Fibroblast of skin of right quadriceps (primary cell): ENCODE data around the gene BTN3A1.
"Not testable (repeated sequence)": the region's sequence is repeated elsewhere in the genome, so short reads cannot be mapped to it uniquely, and the experiment has no call there.

Source experiments
- DNase-seq: peaks from one replicate; pipeline ENCODE4 v3.0.0-alpha.2; 2013

BTN3A1 gene

GRCh38 chr6:26415791-26416190, 13.7 kb downstream of the BTN3A1 start:
- DNase-seq = no peak

DNA sequence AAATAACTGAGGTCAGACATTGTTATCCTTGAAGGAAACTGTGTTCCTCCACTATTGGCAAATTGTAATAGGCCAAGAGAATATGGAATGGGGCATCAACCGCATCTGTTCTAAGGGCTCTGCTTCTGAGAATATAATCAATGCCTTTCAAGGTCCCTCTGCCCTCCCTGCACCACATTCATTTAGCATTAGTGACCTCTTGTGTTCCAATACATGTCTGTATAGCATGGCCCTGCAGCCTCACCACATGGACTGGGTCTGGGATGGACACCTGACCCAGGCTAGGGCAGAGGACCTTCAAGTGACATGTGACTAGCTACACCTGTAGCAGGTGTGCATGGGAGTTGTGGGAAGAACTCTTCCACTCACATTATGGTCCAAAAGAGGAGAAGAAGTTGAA, 14.2 kb downstream of the BTN3A1 start:
- no peak for DNase-seq

- not testable (repeated sequence) for DNase-seq
Observed at GRCh38 chr6:26418077-26418476, 16.0 kb downstream of the BTN3A1 start.

- not testable (repeated sequence) for DNase-seq
Observed at GRCh38 chr6:26418795-26419194, 16.7 kb downstream of the BTN3A1 start.

DNA sequence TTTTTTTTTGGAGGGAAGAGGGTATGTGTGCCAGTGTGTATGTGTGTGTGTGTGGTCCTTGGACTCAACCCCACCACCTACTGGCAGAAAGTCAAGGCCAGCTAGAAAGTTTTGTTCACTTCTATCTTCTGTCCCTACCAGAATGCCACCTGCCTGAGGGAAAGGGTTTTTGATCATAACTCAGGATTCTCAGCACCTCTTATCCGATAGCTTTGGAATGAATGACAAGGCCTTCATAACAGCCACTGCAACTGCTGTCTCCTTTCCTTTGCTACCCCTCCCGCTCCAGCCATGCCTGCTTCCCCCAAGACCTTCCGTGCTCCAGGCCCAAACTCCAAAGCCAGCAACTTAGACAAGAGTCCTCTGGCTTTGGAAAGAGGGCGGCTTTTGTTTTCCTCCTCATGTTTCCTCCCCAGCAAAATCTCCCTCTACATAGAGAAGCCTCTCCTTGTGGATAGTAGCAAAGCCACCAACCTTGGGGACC, 18.7 kb downstream of the BTN3A1 start:
- peak; percentile 59 for DNase-seq

DNA sequence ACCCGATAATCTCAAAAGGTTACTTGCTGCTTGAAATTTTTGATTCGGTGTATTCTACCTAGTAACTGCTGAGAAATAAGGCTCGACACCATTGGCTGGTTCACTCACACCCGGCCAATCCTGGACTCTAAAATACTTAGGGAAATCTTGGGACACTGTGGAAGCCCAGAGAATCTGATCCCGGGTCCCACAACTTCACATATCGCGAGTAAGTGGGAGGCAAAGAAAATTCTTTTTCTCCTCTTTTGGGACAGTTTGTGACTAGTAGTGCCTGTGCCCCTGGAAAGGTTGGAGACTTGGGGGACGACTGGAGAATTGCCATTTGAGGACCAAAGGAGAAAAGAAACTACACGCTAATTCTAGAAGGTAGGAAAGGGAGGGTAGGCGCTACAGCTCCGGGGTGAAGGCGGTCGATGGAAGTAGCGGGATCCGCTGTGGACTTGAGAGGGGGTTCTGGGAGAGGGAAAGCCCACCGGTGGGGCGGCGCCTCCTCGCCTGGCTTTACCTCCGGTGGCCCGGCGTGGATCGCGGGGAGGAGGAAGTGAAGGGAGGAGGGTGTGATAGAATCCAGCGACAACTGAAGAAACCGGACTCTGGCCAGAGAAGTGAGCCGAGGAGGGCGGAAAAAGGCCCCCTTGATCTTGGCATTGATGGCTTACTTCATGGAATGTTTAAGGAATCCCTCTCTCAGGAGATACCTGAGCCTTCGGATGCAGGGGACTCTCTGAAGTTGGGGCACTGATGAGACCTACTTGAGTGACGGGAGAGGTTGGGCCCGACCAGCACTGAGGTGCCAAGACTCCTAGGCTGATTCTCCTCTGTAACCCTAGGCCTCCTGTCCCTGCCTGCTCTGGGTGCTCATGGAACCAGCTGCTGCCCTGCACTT, 19.4 kb downstream of the BTN3A1 start:
- peak; percentile 92 for DNase-seq

DNA sequence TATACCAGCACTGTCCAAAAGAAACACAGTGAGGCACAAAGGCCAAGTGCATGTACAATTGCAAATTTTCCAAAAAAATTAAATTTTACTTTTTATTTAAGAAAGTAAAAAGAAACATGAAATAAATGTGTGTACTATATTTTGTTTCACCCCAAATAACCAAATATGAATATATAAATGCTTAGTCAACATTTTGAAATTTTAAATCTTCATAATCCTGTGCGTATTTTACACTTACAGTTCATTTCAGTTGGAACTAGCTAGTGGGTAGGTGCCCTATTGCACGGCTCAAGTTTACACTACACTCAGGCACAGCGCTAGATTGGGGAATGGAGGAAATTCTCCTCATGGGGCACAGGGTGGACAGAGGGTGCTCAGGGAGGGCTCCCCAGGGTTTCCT, 20.3 kb downstream of the BTN3A1 start:
- DNase-seq = no peak

- no peak for DNase-seq
Observed at GRCh38 chr6:26426691-26427450, 24.8 kb downstream of the BTN3A1 start.

GRCh38 chr6:26427451-26427809, 25.4 kb downstream of the BTN3A1 start:
- no peak for DNase-seq

DNA sequence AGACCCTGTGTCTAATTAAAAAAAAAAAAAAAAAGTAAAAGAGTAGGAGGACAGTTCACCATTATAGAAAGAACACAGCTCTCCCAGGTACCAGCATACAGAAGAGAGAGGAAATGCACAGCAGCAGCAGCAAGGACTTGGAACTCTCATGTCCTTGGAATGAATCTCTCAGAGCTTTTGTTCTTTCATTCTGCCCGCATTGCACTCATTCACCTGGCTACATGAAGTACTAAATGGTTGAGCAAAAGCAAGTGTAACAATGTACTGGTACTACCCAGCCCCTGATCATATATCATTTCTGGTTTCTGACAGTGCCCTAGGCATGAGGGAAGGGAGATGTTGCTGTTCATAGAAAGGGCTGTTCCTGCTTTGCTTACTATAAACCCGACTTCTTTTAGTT, 26.1 kb downstream of the BTN3A1 start:
- DNase-seq = no peak

DNA sequence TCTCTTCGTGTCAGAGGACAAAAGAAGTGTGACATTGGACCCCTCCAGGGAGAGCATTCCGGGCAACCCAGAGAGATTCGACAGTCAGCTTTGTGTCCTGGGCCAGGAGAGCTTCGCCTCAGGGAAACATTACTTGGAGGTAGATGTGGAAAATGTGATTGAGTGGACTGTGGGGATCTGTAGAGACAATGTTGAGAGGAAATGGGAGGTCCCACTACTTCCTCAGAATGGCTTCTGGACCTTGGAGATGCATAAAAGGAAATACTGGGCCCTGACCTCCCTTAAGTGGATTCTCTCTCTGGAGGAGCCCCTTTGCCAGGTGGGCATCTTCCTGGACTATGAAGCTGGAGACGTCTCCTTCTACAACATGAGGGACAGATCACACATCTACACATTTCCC, 28.7 kb downstream of the BTN3A1 start:
- DNase-seq = no peak

- no peak for DNase-seq
Observed at GRCh38 chr6:26431258-26432172, 29.4 kb downstream of the BTN3A1 start.

- peak; percentile 63 for DNase-seq
Observed at GRCh38 chr6:26432627-26433201, 30.6 kb downstream of the BTN3A1 start.

DNA sequence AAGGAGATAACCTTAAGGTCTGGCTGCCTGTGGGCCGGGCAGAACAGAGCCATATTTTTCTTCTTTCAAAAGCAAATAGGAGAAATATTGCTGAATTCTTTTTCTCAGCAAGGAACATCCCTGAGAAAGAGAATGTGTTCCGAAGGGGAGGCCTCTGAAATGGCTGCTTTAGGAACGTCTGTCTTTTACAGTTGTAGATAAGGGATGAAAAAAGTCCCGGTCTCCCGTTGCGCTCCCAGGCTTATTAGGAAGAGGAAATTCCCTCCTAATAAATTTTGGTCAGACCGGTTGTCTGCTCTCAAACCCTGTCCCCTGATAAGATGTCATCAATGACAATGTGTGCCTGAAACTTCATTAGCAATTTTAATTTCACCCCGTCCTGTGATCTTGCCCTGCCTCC, 31.6 kb downstream of the BTN3A1 start:
- not testable (repeated sequence) for DNase-seq

- DNase-seq = no peak
Observed at GRCh38 chr6:26436018-26436417, 33.9 kb downstream of the BTN3A1 start.

GRCh38 chr6:26437550-26437949, 35.5 kb downstream of the BTN3A1 start:
- DNase-seq = no peak

DNA sequence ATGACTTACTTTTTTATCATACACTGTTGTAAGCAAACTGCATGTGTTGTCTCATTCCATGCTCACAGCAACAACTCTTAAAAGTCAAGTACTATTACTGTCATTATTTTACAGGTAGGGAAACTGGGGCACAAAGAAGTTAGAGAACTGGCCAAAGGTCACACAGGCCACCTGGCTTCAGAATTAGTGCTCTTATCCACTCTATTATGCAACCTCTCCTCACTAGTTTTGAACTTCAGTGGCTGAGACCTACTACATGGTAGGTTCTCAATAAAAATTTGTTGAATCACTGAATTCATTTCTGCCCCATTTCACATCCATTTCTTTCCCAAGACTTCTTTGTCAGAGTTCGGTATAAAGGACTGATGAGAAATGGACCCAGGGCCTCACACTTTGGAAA, 35.9 kb downstream of the BTN3A1 start:
- no peak for DNase-seq

- no peak for DNase-seq
Observed at GRCh38 chr6:26439151-26440125, 37.4 kb downstream of the BTN3A1 start.

DNA sequence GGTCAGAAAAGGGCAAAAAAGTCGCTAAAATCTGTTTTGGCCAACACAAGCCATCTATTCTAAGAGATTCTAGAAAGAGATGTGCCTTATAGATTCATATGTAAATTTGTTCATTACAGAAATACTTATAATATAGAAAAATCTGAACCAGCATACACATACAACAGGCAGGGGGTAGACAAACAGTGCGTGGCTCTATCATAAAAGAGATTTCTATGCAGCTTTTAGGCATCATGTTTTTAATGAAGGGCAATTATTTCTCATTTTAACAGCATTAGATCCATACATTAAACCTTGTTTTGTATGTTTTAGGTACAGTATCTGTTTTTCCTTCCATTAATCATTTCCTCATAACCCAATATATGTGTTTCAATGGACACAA, 38.9 kb downstream of the BTN3A1 start:
- no peak for DNase-seq

DNA sequence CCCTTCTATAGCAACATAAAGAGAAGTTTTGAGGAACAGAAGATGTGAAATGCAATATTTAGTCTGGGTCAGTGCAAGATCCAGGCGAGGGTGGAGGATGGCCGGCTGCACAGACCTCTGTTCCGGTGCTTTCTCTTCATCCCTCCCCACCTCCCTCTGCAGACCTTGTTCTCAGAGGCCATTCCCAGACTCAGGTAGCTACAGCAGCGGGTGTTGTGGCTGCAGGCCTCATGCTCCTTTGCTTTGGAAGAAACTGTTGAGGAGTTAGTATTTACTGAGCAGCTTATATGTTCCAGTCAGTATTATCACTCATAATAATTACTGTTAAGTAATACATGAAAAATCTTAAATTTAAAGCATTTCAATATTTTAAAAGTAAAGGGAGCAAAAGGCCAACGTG, 39.9 kb downstream of the BTN3A1 start:
- no peak for DNase-seq

- DNase-seq = no peak
Observed at GRCh38 chr6:26445934-26446667, 44.0 kb downstream of the BTN3A1 start.
